CMK (cell line): ENCODE measurements around the gene BANP.
"Not testable (repeated sequence)": the region's sequence is repeated elsewhere in the genome, so short reads cannot be mapped to it uniquely, and the experiment has no call there.

Experiments
- DNase-seq: peaks from one replicate; pipeline ENCODE4 v3.0.0-alpha.2; 2010; ENCODE audit warnings: low read depth

Gene BANP

DNA sequence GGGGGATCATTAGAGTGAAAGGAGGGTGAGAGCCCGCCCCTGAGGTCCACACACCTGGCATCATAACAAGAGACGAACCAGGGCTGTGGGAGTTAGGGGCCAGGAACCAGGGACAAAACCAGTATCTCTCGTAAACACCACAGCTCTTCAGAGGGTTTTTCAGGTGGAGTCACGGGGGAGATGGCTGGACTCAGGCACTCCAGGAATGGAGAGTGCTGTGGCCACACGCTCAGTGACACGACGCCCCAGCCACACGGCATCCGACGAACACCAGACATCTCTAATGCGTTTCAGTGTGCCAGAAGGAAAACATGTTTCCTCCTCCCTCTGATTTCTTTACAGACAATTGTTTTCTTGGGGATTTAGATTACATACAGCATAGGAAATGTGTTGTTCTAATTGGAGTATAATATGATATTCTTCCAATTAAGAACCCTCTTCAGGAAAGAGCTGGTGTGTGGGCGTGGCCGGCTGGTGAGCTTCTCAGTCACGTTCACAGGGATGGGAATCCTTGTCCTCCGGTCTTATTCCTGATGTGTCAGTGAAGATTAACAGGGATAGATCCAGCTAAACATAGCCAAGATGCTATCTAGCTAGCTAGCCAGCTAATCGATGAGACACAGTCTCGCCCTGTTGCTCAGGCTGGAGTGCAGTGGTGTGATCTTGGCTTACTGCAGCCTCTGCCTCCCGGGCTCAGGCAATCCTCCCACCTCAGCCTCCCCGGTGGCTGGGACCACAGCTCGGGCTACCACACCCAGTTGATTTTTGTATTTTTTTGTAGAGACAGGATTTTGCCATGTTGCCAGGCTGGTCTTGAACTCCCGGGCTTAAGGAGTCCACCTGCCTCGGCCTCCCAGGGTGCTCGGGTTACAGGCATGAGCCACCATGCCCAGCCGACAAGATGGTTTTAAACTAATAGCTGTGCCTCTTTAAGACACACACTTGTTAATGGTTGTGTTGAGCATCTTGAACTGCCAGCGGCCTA lies 98.6 kb downstream of the BANP start:
- DNase-seq, result no peak

DNA sequence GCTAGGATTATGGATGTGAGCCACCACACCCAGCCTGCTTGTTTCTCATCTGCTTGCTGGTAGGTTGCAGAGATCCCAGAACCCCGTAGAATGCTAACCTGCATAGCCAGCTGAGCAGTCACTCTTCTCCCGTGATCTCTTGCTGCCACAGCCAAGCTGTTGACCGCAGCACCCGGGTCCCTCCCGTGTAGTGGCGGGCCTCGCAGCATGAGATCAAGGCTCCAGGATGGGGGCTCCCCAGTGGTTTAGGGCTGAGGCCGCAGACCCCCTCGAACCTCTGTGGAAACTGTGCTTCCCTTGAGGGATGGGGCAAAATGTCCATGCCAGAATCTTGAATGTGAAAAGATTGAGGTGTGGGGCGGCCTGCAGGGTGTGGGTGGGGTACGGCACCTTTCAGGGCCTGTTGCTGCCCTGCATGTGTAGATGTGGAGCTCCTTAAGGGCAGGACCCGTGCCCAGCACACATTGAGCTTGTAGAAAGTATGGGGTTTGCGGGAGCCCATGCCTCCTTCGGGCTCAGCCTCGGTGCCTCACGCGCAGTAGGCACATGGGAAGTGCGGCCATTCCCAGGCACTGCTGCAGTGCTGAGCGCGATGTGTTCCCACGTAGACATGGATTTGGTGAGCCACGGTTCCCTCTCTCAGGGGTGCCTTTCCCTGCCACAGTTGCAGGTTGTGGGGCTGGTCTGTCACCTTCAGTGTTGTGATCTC lies 99.9 kb downstream of the BANP start:
- DNase-seq, result no peak

DNA sequence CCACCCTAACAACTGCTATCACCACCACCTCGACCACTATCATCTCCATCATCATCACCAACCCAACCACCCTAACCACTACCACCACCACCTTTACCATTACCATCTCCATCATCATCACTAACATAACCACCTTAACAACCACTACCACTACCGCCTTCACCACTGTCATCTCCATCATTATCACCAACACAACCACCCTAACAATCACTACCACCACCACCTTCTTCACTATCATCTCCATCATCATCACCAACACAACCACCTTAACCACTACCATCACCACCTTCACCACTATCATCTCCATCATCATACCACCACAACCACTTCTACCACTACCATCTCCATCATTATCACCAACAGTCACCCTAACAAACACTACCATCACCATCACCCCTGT lies 101.4 kb downstream of the BANP start:
- DNase-seq, result no peak

DNA sequence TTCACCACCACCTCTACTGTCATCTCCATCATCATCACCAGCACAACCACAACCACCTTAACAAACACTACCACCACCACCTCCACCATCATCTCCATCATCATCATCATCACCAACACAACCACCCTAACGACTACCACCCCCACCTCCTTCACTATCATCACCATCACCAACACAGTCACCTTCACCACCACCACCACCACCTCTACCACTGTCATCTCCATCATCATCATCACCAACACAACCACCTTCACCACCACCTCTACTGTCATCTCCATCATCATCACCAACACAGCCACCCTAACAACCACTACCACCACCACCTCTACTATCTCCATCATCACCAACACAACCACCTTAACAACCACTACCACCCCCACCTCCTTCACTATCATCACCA lies 102.2 kb downstream of the BANP start:
- DNase-seq, result not testable (repeated sequence)

DNA sequence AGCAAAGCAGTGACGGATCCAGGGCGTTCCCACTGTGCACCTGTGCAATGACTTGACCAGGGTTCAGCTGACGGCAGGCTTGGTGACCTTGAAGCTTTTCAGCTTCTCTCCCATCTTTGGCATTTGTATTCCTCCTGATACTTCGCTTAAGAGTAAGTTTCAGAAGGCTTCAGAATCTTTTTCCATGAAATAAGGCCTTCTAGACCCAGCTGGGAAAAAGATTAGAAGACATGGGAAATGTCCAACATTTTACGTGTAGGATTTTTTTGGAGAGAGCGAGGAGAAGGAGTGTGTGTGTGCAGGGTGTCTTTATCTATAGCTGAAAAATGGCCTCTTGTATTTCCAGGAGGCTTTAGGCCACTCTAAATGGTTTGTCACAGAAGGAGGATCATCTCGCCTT lies 104.1 kb downstream of the BANP start:
- no peak for DNase-seq

DNA sequence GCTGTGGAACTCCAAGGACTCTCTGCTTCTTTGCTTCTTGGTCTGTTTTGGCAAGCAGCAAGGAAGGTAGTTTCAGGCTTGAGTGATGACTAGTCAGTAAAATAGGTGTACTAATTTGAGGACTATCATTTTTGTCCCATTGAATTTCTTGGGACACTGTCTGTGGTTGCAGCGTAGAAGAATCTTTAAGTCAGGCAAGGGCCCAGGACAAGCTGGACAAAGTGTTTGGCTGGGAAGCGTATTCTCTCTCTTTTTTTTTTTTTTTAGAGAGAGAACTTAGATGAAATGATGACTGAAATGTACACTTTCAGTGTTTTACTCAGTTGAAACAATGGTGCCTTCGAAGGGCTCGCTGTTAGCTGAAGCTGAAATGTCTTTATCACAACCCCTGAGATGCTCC lies 105.0 kb downstream of the BANP start:
- no peak for DNase-seq

DNA sequence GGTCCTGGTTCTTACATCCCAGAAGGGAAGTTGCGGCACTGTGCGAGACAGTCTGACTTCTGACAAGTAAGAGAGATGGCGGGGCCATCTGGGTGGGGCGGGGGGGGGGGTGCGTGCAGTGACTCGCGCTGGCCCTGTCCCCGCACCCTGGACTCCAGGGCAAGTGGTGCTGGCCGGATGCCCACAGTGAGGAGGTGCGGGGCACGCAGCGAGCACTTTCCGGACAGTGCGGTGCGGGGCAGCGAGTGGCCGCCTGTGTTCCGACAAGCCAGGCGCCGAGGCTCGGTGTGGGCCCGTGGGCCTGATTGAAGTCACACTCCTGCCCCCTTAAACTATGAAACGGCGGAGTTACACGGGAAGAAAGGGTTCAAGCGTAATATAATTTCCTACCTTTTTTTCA lies 106.4 kb downstream of the BANP start:
- no peak for DNase-seq

DNA sequence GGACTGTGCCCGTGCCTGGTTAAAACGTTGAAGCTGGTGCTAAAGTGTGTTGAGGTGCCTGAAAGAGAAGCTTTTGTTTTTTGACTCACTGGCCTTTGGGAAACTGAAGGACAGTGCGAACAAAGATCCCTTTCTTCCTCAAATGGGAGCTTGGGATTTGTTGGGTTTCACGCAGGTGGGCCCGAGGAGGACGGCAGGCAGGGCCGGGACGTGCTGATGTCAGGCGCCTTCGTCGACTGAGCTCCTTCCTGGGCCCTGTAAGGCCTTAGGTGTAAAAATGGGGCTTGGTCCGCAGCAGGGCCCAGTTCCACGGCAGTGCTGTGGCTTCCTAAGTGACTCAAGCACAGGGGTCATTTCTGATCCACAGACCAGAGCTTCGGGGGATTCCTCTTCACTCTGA lies 106.9 kb downstream of the BANP start:
- no peak for DNase-seq

DNA sequence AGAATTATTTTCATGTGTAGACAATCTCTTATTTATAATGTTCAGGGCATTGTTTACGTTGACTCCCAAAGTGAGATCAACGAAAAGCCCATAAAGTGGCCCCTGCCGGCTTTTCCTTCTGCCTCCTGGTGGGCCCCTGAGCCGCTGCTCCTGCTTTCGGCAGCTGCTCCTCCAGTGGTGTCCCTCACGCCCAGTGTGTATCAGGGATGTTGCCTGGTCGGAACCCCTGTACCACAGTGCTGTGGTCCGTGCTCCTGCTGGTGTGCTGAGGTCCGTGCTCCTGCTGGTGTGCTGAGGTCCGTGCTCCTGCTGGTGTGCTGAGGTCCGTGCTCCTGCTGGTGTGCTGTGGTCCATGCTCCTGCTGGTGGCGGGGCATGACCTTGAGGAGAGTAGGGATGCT lies 107.6 kb downstream of the BANP start:
- no peak for DNase-seq

DNA sequence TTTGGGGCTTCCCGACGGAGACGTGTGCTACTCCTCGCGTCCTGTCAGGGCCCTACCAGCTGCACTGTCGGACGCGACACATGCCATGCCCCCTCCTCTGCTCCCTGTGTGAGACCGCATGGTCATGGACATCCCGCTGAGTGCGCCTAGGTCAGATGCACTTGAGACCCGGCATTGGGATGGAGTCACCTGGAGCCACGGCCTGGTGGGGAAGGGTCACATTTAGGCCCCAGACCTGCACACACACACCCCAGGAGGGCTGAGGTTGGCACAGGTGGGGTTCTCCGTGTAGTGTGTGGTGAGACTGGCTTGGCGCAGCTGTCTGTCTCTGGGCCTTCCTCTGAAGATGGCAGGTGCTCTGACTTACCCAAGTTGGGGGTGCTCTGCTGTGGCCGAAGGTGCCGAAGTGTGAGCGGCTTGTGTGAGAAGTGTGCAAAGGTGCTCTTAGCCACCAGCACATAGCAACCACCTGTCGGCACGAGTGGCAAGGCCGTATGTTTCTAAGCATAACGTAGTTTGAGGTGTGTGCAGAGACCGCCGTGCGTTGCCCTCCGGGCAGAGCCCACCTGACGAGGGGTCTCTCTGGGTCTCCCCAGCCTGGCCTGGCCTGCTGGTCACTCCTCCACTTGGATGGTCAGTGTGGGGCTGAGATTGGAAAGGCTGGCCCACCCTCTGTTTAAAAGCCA lies 108.6 kb downstream of the BANP start:
- DNase-seq, result no peak

DNA sequence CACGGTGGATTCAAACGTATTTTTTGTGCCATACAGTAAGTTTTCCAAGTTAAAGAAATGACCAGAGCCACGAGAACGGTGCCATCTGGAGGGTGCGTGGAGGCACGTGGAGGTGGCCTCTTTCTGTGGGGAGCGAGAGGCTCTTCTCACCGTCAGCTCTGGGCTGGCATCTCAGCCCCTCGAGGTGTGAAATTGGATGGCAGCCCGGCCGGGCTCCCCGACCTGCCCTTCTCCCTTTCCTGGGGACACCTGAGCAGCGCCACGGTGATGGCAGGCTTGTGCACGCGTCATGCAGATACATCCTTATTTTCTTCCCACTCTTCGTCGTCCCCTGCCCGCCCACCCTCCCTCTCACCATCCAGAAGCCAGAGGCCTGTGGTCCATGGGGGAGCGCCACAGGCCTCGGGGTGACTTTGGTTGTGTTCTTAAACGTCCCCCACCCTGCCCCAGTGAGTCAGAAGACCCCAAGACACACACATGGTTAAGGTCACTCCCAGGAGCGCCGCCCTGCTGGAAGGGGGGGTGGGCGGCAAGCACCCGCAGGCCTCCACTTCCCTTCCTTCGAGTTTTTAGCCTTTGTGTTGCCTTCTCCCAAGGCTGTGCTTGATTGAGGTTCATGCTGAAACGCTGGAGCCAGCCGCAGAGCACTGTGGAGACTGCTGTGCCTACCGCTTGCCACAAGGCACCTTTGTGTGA lies 109.4 kb downstream of the BANP start:
- no peak for DNase-seq

DNA sequence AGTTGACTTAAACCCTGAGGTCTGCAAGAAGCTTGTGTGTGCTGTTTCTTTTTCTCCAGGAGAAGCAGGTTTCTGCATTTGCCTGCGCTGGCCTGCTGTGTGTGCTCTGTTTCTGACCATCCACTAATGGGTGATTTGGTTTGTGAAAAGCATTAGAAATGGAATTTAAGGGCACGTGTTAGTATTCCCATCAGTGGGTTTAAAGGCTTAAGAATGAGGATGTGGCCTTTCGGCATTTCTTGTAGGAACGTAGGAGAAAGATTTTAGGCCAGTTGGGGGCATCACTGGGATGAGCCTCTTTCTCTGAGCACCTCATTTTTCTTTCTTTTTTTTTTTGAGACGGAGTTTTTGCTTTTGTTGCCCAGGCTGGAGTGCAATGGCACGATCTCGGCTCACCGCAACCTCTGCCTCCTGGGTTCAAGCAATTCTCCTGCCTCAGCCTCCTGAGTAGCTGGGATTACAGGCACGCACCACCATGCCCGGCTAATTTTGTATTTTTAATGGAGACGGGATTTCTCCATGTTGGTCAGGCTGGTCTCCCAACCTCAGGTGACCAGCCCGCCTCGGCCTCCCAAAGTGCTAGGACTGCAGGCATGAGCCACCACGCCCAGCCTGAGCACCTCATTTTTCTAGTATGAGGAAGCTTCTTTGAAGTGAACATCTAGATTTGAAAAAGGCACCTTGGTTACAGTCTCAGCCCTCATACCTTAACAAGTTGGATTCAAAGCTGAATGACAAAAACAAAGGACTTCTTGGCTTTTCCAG lies 110.3 kb downstream of the BANP start:
- no peak for DNase-seq

DNA sequence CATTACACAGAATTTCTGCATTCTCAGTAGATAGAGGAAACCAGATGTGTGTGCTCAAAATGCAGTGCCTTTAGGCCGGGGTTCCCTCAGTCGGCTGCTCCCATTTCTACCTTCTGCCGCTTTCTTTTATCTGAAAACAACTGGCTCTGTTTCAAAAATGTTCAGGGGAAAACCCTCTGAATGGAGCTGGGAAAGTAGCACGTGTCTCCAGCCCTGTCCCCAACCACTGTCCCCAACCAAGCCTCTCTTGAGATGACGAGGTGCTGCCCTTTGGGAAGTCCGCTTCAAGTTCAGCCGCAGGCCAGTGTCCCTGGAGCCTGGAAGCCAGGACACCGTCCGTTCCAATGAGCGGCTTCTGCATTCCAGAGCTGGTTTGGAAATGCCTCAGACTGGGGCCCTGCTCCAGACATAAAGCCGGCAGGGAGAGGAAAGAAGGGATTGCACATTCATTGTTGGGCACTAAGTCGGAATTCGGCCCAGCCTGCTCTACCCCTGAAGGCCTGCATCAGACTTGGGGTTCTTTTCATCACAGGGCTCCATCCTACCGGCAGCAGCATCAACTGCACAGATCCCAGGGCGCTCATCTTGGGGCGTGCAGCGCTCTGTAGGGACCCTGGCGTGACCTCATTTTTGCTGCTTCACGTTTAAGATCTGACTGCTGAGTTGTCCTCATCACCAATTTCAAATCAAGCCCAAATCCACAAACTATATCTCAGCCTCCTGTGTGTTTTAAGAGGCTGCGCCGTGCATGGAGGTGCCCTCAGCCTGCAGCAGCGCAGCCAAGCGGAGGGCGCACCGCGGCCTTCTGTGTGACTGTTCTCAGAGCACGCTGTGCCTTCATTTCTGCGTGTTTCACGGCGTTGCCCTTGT lies 111.3 kb downstream of the BANP start:
- DNase-seq, result no peak

DNA sequence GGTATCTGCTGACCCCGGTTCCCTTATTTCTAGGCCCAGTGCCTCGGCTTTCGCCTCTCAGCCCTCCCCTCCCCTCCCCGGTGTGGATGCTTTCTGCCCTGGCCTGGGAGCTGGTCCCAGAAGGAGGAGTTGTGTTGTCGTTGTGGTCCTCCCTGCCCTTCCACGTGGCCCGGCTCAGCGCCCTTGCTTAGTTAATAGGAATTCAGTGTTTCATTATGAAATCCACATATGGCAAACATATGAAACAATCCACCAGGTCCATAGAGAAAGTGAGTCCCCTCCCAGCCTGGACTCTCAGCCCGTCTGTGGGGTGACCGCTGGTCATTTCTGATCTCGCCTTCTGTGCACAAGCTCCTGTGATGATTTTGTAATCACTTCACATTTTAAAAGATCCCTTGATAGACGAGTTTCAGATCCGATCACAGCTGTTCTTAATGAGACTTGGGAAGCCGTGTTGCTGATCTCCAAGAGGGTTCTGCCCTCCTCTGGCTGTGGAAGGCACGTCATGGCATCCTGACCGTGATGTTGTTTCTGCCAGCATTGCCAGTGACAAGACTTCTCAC lies 112.1 kb downstream of the BANP start:
- no peak for DNase-seq

DNA sequence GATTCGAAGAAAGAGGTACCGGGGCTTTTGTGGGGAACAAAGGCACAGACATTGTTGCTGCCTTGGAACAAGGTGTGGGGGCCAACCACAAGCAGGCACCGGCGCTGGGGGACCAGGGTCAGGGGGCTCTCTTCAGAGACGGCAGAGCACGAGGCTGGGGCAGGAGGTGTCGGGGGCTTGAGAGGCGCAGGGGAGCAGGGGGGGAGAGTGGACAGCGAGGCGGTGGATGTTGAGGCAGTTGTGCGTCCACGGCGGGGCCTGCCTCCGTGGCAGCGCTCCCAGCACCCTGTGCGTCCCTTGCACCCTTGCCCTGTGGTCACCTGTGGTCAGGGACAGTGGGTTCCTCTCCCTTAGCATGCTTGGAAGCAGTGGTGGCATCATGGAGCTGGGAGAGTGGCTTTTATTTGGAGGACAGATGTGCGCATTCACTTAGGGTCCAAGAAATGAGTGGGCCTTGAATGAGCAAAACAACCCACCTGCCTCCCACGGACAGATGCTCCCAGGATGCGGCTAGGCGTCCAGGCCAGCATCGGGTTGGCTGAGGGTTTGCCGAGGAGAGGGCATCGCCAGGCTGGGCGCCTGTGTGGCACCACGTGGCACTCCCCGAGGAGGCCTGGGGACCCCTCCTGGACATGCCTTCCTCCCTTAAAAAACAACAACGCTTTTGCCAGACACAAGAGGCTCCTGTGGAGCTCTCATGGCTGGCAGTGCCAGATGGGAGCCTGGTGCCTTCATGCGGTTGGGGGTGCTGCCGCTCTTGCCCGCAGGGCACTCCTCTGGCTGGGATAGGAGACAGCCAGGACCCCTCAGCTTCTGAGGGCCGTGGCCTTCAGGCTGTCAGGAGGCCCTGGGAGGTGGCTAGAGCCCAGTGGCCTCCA lies 113.0 kb downstream of the BANP start:
- DNase-seq, result no peak

DNA sequence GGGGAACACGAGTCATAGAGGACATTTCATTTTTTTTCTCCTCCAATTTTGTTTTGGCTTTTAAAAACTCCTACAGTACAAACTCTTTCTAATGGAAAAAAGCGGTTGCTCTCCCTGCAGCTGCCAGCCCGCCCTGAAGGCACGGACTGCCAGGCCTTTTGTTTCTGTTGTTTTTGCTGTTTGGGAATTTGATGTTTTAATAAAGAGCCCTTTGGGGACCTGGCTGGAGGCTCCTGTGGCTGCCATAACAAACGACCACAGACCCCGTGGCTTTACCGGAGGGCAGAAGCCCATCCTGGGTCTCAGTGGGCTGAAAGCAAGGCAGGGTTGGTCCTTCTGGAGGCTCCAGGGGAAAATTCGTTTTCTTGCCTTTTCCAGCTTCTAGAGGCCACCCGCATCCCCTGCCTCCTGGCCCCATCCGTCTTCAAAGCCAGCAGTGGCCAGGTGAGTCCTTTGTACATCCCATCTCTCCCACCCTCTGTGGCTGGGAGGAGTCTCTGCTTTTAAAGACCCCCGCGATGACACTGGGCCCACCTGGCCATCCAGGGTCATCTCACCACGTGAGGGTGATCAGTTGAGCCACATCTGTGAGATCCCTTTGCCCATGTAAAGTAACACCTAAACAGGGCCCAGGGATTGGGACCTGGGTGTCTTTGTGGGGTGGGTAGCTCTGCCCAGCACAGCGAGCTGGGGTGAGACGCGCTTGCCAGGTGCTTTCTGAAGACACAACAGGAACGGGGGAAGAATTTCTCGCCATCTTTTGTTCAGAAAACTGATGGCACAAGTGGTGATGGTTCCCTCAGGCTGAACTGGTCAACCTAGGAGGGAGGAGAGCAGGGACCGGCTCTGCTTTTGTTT lies 113.9 kb downstream of the BANP start:
- no peak for DNase-seq

DNA sequence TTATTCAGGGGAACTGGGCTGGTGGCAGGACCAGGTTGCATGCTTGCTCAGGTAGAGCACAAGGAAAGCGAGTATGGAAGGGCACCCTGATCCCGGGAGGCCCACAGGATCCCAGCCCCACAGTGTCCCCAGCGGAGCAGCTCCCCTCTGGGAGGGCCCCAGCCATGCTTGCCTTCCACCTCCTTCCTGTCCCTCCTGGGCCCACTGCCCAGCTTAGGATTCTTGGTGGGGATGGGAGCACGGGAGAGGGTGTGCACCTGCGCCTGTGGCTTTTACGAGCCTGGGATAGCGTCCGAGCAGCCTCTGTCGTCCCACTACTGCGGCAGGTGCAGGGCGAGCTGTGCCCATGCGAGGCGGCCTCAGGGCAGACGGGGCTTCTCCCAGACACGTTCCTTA lies 114.5 kb downstream of the BANP start:
- DNase-seq, result no peak

DNA sequence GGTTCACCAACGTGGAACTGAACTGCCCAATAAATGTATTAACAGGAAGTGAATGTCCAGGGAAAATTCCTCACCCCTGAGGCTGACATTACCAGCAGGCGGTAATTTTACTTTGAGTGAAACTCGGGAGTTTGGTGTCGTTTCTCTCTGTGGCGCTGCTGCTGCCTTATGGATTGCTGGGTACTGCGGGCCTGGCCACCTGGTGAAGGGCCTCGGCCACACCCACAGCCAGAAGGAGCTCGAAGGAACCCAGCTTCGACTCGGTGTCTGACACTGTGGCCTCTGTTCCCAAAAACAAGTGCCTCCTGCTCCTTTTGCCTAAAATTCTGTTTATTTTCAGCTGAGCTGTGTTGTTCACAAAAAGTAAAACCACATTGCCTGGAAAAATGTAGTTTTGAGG lies 115.0 kb downstream of the BANP start:
- no peak for DNase-seq
